Measurements from ENCODE around the gene PLK3.

DNA sequence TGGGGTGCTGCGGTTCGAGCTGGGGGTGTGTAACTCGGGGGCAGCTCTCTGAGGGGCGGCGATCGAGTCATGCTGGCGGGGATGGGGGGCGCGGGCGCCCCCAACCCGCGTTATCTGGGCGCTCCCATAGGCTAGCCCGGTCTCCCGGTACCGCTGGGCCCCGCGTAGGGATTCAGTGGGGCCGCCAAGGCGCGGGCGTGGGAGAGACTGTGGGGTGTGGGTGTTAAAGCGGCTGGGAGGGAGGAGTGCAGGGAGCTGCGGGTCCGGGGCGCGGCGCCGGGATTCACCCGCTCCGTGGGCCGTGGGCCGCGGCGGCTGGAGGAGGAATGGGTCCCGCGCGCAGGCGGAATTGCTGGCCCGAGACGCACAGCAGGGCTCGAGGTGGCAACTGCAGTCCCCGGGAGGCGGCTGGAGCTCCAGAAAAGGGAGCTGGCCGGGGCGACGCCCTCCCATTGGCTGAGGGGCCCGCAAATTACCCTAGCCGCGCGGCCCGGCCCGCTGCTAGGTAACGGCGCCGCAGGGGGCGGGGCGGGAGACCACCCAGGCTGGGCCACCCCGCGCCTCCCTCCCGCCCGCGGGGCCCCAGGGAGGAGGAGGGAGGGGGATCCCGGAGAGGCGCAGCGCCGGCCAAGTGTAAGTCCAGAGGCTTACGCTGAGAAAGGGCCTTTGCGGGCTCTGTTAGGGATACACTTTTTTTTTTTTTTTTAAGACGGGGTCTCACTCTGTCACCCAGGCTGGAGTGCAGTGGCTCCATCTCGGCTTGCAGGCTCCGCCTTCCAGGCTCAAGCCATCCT is 42.9 kb downstream of the PLK3 start, which contains the start of gene PTCH2:
- TF ChIP-seq, protein P1, sequence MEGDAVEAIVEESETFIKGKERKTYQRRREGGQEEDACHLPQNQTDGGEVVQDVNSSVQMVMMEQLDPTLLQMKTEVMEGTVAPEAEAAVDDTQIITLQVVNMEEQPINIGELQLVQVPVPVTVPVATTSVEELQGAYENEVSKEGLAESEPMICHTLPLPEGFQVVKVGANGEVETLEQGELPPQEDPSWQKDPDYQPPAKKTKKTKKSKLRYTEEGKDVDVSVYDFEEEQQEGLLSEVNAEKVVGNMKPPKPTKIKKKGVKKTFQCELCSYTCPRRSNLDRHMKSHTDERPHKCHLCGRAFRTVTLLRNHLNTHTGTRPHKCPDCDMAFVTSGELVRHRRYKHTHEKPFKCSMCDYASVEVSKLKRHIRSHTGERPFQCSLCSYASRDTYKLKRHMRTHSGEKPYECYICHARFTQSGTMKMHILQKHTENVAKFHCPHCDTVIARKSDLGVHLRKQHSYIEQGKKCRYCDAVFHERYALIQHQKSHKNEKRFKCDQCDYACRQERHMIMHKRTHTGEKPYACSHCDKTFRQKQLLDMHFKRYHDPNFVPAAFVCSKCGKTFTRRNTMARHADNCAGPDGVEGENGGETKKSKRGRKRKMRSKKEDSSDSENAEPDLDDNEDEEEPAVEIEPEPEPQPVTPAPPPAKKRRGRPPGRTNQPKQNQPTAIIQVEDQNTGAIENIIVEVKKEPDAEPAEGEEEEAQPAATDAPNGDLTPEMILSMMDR (IDR thresholded peaks at IDR 0.05), result no peak
- TF ChIP-seq ZFX (IDR thresholded peaks at IDR 0.05; ENCODE audit: borderline replicate concordance), result no peak
